OCI-LY7 (cell line): ENCODE data around the gene NOVA1.

Experiments used
- EZH2phosphoT487 ChIP-seq: fragments of 200-600 bp; sonication (generic); IDR thresholded peaks from 2 replicates; pipeline ENCODE4 v1.6.1; 2018; ENCODE audit warnings: low read depth, borderline replicate concordance, mild to moderate bottlenecking, mixed run types, antibody characterized with exemption, low read length, moderate library complexity, mixed read lengths
- TF ChIP-seq, protein P1 (sequence below): fragments of 200-600 bp; sonication (generic); conservative IDR thresholded peaks from 2 replicates; pipeline ENCODE4 v1.5.1; 2014; ENCODE audit warnings: mild to moderate bottlenecking, antibody characterized with exemption, low read length, moderate library complexity, mixed read lengths

DNA sequence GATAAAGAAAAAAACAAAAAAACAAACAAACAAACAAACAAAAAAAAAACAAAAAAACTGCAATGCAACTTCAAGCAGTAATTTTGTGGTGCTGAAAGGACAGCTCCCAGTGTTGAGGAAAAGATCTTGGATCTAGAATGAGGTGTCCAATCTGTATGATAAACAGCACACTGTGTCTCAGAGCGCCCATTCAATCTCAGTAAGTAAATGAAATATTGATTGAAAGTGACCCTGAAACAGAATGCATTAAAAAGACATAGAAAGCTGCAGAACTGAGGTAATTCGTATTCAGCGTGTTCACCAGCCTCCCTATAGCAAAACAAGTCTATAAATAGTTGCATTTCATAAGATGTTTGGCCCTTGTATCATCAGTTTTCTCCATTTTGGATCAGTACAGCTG is 153.0 kb downstream of the NOVA1 start:
- TF ChIP-seq, protein P1, sequence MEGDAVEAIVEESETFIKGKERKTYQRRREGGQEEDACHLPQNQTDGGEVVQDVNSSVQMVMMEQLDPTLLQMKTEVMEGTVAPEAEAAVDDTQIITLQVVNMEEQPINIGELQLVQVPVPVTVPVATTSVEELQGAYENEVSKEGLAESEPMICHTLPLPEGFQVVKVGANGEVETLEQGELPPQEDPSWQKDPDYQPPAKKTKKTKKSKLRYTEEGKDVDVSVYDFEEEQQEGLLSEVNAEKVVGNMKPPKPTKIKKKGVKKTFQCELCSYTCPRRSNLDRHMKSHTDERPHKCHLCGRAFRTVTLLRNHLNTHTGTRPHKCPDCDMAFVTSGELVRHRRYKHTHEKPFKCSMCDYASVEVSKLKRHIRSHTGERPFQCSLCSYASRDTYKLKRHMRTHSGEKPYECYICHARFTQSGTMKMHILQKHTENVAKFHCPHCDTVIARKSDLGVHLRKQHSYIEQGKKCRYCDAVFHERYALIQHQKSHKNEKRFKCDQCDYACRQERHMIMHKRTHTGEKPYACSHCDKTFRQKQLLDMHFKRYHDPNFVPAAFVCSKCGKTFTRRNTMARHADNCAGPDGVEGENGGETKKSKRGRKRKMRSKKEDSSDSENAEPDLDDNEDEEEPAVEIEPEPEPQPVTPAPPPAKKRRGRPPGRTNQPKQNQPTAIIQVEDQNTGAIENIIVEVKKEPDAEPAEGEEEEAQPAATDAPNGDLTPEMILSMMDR: no peak
- TF ChIP-seq EZH2phosphoT487: no peak
